Ureter (tissue), 1 donor: Measurements from ENCODE around the gene IGIP. TPM values are rescaled to one million over a fixed set of nuclear protein-coding genes. Genes with fewer than 3 reads are reported as not detected.
A peak's percentile ranks its signal among the peaks of the same experiment; 100 is the strongest.

Experiments
- DNase-seq: peaks from one replicate; pipeline ENCODE4 v3.0.0-alpha.2; 2020; ENCODE audit warnings: low spot score
- total RNA-seq: library from RNA; stranded (reverse); gene quantifications from one replicate; pipeline ENCODE4 v1.2.4, GENCODE V29; 2023
- donor health status: DM: yes; HTN: yes; CAD: no.

Gene IGIP
- total RNA-seq, 1 donor from 2014 or later = 15.9 TPM

DNA sequence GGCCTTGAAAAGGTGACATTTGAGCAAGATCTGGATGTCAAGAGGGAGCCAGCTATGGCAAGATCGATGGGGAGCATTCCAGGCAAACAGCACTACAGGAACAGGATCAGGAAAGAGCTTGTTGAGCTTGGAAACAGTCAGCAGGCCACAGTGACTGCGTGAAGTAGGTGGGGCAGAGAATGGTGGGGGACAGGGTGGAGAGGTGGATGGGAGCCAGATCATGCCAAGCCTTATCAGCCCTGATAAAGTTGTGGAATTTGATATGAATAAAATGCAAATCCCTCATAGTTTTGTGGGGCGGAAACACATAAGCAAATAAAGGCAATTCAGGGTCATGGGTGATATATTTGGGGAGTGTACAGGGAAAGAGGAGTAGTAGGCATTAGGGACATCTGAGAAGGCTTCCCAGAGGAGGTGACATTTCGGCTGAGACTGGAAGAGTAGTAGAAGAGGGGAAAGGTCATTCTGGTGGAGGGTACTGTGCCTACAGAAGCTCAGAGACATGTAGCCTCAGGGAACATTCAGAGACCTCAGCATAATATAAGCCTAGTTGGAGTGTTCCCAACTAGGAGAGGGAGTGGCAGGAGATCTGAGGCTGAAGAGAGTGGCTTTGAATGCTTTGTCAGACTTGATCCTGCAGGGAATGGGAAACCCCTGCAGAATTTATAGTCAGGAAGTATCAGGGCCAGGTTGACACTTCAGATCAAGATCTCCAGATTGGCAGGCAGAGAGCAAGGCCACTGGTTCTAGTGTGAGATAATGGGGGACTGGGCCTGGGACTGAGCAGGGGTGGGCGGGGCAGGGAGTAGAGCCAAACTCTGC is 39.6 kb downstream of the IGIP start:
- no peak for DNase-seq

DNA sequence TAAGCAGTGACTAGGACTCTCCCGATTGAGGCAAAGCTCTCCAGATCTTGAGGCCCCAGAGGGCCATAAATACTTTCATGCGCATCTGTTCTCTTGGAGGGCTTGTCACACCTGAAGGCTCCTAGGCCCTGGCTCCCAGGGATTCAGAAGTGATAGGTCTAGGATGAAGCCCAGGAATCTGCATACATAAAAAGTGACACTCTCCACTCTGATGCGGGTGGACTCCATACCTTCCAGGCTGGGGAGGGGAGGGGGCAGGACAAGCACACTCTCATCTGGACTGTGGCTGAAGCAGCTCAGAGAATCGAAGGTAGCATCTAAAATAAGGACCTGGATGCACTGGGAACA is 40.2 kb downstream of the IGIP start:
- DNase-seq = no peak

DNA sequence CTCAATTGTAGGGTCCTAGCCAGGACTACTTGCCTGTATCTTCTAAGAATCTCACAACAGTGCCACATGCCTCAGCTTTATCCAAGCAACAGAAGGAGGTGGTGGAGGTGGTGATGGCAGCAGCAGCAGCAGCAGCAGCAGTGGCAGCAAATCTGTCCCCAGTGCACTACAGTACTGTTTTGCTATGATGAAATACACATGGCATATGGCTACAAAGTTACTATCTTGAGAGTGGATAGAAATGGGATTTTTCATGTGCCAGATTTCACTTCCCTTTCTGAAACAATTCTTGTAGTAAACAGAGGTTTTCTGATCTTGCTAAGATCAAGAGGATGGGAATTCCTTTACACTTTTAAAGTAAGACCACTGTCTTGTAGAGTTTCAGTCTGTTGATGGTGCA is 41.2 kb downstream of the IGIP start:
- DNase-seq = no peak

DNA sequence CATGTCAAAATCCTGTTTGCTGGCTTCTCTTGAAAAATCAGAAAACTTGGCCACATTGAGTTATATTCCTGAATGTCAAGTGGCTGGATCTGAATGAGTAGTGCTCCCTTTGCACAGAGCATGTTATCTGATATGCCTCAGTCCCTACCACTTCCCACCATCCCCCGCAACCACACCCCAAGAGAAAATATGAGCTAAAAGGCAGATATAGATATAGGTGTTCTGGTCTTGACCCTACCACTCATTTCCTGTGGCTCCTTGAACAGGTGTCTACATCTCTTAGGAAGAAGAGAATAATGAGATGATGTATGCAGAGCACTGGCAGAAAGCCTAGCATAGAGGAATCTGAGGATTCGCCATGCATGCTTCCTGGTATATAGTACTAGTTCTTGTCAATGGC is 42.6 kb downstream of the IGIP start:
- no peak for DNase-seq

DNA sequence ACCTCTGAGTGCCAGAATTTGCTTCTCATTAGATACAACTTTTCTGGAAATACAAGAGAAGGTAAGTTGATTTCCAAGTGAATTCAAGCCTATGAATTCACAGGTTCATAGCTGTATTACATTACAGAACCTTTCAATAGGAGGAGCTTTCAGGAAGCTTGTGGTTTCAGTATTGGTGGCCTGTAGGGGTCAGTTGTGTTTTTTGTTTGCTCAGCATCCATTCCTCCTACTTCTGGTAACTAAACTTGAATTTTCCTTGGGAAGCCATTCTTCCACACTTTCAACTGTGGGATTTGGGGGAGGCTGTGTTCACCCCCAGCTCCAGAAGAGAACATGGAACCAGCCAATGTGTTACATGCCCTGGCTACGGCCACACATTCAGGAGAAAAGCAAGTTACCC is 43.7 kb downstream of the IGIP start:
- DNase-seq = no peak

DNA sequence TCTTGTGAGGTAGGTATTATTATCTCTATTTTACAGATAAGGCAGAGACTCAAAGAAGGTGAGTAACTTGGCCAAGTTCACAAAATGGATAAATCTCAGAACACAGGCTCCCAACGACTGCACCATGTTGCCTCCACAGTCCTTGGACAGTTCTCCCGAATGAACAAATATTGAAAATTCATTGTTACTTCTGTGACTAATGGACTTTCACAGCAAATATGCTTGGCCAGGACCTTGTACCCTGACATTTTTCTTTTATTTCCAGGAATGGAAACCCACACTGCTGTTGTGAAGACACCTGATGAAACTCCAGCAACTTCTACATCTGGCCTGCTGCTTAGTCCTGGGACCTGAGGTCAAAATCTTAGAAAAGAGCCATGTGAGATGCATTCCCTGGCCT is 46.7 kb downstream of the IGIP start:
- no peak for DNase-seq

DNA sequence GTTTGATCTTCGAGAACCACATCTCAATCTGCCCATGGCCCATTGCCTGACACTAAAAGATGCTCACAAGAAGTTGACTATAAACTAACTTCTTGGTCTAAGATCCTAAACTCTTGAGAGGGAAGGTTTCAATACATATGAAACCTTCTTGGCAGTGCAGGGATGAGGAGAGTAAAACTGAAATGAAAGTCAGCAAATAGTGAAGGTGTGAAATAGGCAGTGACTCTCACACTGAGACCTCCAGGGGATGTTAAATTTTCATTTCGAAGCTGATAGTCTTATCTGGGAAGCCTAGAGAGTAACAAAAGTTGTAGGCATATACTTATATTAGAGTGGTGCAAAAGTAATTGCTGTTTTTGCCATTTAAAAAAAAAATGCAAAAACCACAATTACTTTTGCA is 48.3 kb downstream of the IGIP start:
- no peak for DNase-seq

DNA sequence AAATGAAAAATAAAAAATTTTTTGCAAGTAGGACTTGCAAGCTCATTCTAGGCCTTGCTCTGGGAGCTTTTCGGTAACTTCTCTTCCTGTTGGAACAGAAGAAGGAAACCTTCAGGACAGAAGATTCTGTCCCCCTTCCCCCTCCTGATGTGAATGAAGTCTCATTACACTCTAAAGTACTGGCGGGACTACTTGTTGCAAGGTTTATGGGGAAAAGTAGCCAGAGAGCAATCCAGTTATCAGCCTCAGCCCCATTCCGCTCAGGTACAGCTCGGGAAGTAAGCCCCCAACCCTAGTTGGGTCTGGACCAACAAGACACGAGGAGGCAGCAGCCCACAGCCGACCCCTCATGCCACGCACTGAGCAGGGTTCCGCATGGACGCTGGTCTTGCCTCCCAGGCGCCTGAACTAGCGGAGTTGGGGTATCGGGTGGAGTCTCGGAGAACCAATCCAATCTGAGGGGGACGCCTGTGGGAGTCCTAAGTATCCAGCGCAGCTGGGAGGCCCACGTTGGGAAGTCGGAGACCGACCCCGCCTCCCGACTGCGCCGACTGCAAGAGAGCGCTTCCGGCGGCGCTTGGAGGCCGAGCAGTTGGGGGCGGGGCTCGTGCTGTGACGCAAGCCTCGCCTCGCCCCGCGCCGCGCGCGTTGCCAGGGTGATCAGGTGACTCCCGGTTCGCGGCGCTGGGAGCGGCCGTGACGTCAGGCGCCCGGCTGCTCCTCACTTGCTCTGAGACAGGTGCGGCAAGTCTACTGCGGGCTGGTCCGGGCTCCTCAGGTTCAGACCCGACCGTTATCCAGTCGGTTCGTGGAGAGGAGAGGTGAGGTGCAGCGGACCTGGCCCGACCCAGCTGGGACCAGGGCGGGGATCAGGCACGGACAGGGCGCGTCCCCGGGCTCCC is 49.0 kb downstream of the IGIP start, which contains the start of gene CYSTM1:
TSS of gene CYSTM1 (plus strand) at position 724 of the 902 bp plus-strand sequence. CDS start 19,278 bp downstream, outside the sequence.
- DNase-seq = peak; percentile 97

DNA sequence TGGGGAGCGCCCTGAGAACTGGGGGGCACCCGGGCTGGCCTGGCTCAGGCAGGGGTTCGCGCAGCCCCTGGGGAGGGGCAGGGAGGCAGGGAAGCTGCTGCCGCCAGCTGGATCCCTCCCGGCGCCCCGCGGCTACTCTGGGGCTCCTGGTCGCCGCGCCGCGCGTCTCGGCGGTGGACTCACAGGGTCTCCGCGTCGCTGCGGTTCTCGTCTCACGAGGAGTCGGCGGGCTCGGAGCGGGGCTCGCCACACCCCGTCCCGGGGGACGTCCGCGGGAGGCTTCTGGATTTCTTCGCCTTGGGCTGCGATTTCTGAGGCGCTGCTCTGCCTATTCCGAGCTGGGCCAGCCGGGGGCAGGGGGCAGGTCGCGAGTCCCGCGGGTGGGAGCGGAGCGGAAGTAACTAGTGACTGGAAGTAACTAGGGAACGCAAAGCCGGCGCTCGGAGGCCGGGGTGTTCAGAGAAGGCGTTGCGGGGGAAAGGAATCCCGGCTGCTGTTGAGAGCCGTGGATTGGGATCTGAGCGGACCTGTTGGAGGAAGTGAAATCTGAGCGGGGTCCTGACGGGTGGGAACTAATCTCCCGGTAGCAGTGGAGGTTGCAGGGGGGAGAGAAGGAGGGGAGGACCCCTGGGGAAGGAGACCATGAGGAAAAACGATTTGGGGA is 49.8 kb downstream of the IGIP start:
- DNase-seq = peak; percentile 78

DNA sequence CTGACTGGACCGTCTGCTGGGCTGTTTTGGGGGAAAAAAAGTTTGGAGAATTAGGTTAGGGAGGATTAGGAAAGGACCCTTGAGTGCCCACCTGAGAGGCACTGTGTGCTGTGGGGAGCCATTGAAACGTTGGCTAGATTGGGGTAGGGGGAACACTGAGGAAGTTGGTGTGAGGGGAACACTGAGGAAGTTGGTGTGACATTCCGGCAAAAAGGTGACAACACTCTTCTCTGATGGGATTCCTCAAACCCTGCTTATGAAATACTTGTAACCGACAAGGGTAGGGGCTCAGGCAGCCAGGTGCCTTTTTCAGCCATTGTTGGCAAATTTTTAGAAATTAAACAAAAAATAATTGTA is 50.3 kb downstream of the IGIP start:
- DNase-seq = no peak

DNA sequence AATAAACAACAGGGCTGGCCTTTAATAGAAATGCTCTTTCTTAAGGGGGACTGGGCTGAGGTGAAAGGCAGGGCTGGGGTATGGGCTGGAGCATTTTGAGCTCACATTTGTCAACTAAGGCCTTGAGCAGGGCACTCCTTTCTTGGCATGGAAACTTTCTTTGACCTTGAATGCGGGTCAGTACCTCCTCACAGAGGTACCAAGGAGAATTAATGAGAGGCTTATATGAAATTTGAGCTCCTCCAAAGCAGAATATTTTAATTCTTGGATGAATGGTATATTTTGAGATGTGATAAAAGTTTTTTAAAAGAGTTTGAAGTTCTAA is 52.3 kb downstream of the IGIP start:
- DNase-seq = no peak

DNA sequence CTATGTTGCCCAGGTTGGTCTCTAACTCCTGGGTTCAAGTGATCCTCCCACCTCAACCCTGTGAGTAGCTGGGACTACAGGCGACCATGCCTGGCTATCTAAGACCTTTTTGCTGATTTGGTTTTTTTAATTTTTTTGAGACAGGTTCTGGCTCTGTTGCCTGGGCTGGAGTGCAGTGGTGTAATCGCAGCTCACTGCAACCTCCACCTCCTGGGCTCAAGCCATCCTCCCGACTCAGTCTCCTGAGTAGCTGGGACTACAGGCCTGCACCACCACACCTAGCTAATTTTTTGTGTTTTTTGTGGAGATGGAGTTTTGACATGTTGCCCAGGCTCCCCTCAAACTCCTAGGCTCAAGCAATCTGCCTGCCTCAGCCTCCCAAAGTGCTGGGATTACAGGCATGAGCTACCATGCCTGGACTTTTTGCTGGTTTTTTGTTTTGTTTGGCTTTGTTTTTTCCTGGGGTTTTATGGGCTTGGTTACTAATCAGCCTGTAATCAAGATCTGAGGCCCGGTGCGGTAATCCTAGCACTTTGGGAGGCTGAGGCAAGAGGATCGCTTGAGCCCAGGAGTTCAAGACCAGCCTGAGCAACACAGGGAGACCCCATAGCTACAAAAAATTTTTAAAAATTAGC is 52.9 kb downstream of the IGIP start:
- no peak for DNase-seq

Other genes with a start within 250 kb of the IGIP start
- 13.9 TPM for gene NRG2, start 82.6 kb upstream of the IGIP start, total RNA-seq
- gene PURA, start 11.8 kb upstream of the IGIP start, total RNA-seq = 26.8 TPM
- 99.1 TPM for gene CYSTM1, start 49.3 kb downstream of the IGIP start, total RNA-seq
- 41.5 TPM for gene PFDN1, start 177.2 kb downstream of the IGIP start, total RNA-seq
- 5.6 TPM for gene HBEGF, start 220.7 kb downstream of the IGIP start, total RNA-seq
- 0.13 TPM for gene SLC4A9, start 234.3 kb downstream of the IGIP start, total RNA-seq